SK-N-SH treated with all-trans-retinoic acid at 6 μM for 48 hours (cell line): Measurements from ENCODE around the gene TAX1BP1.

ENCODE experiments used
- ATAC-seq: fragments of 200-7000 bp; cut with Tn5 transposase; 3 replicates; pipeline ENCODE4 v1.9.1; 2020; ENCODE audit warnings: mild to moderate bottlenecking, moderate library complexity
- ARNTL ChIP-seq: fragments of 450-650 bp; formaldehyde crosslinking; IDR thresholded peaks from 2 replicates; pipeline ENCODE4 v1.5.0; 2020; ENCODE audit warnings: low read depth, mild to moderate bottlenecking, moderate library complexity, borderline replicate concordance
- BACH2 ChIP-seq: fragments of 250-450 bp; sonication (Bioruptor Pico); IDR thresholded peaks from 2 replicates; pipeline ENCODE4 v1.9.0; 2021; ENCODE audit warnings: mild to moderate bottlenecking, borderline replicate concordance
- CREB5 ChIP-seq: fragments of 250-450 bp; sonication (Bioruptor Pico); IDR thresholded peaks from 2 replicates; pipeline ENCODE4 v1.5.1; 2020; ENCODE audit warnings: low read depth, mild to moderate bottlenecking, moderate library complexity
- CSDC2 ChIP-seq: fragments of 250-450 bp; sonication (Bioruptor Pico); IDR thresholded peaks from 2 replicates; pipeline ENCODE4 v1.5.0; 2020; ENCODE audit warnings: mild to moderate bottlenecking, moderate library complexity
- ESRRG ChIP-seq: fragments of 250-450 bp; sonication (Bioruptor Pico); IDR thresholded peaks from 2 replicates; pipeline ENCODE4 v1.6.1; 2021; ENCODE audit warnings: mild to moderate bottlenecking
- GLIS3 ChIP-seq: fragments of 250-450 bp; sonication (Bioruptor Pico); IDR thresholded peaks from 2 replicates; pipeline ENCODE4 v1.5.0; 2020; ENCODE audit warnings: mild to moderate bottlenecking, moderate library complexity
- PATZ1 ChIP-seq: fragments of 250-450 bp; sonication (Bioruptor Pico); IDR thresholded peaks from 2 replicates; pipeline ENCODE4 v1.8.0; 2020; ENCODE audit warnings: mild to moderate bottlenecking, moderate library complexity, borderline replicate concordance
- PPARA ChIP-seq: fragments of 250-450 bp; sonication (Bioruptor Pico); IDR thresholded peaks from 2 replicates; pipeline ENCODE4 v1.5.0; 2020; ENCODE audit warnings: mild to moderate bottlenecking, borderline replicate concordance
- RARB ChIP-seq: fragments of 250-450 bp; sonication (Bioruptor Pico); IDR thresholded peaks from 2 replicates; pipeline ENCODE4 v1.8.0; 2021; ENCODE audit warnings: mild to moderate bottlenecking, moderate library complexity
- SNAI2 ChIP-seq: fragments of 250-450 bp; sonication (Bioruptor Pico); IDR thresholded peaks from 2 replicates; pipeline ENCODE4 v1.5.0; 2020; ENCODE audit warnings: mild to moderate bottlenecking, moderate library complexity
- TCF4 ChIP-seq: fragments of 250-450 bp; sonication (Bioruptor Pico); IDR thresholded peaks from 2 replicates; pipeline ENCODE4 v1.8.0; 2021; ENCODE audit warnings: mild to moderate bottlenecking, moderate library complexity, borderline replicate concordance
- TOX ChIP-seq: fragments of 250-450 bp; sonication (Bioruptor Pico); IDR thresholded peaks from 2 replicates; pipeline ENCODE4 v1.8.0; 2021; ENCODE audit warnings: mild to moderate bottlenecking, moderate library complexity, borderline replicate concordance
- ZC3H10 ChIP-seq: fragments of 250-450 bp; sonication (Bioruptor Pico); IDR thresholded peaks from 2 replicates; pipeline ENCODE4 v1.5.1; 2021; ENCODE audit warnings: mild to moderate bottlenecking, moderate library complexity
- ZFP30 ChIP-seq: fragments of 450-650 bp; formaldehyde crosslinking; IDR thresholded peaks from 2 replicates; pipeline ENCODE4 v1.5.0; 2022; ENCODE audit warnings: mild to moderate bottlenecking, moderate library complexity
- ZNF565 ChIP-seq: fragments of 450-650 bp; formaldehyde crosslinking; conservative IDR thresholded peaks from 2 replicates; pipeline ENCODE4 v1.5.0; 2020; ENCODE audit warnings: low read depth, mild to moderate bottlenecking, moderate library complexity
- ZNF70 ChIP-seq: fragments of 450-650 bp; formaldehyde crosslinking; IDR thresholded peaks from 2 replicates; pipeline ENCODE4 v1.5.0; 2020; ENCODE audit warnings: mild to moderate bottlenecking, moderate library complexity
- ZNF8 ChIP-seq: fragments of 450-650 bp; formaldehyde crosslinking; IDR thresholded peaks from 2 replicates; pipeline ENCODE4 v1.5.0; 2020; ENCODE audit warnings: mild to moderate bottlenecking, moderate library complexity
- TF ChIP-seq, protein P1 (sequence below): fragments of 250-450 bp; sonication (Bioruptor Pico); IDR thresholded peaks from 2 replicates; pipeline ENCODE4 v1.5.0; 2020; ENCODE audit warnings: mild to moderate bottlenecking, moderate library complexity
- TF ChIP-seq, protein P2 (sequence below): fragments of 250-450 bp; sonication (Bioruptor Pico); IDR thresholded peaks from 2 replicates; pipeline ENCODE4 v1.5.1; 2021; ENCODE audit warnings: mild to moderate bottlenecking, moderate library complexity
- TF ChIP-seq, protein P3 (sequence below): fragments of 250-450 bp; sonication (Bioruptor Pico); IDR thresholded peaks from 2 replicates; pipeline ENCODE4 v1.8.0; 2021; ENCODE audit warnings: low read depth, mild to moderate bottlenecking, moderate library complexity, borderline replicate concordance

TAX1BP1 gene

DNA sequence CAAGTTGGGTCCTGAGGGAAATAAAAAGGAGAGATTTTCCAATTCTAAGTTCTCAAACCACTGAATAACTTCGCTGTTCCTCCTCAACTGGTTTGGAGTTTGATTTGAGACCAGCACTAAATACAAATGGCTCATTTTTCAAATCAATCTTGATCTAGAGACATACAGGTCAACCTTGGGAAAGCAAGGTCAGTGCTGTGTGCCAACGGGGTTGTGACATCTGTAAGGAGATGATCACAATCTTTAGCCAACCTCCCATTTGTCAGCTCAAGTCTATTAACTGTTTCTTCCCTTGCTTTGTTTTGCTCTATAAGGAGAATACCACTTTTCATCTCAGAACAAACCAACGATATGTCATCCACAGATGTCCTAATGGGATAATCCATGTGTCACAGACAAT lies 131.1 kb downstream of the TAX1BP1 start:
- TF ChIP-seq GLIS3: no peak
- no peak for TF ChIP-seq ZC3H10 (CRISPR knock-in tag)
- TF ChIP-seq, protein P1, sequence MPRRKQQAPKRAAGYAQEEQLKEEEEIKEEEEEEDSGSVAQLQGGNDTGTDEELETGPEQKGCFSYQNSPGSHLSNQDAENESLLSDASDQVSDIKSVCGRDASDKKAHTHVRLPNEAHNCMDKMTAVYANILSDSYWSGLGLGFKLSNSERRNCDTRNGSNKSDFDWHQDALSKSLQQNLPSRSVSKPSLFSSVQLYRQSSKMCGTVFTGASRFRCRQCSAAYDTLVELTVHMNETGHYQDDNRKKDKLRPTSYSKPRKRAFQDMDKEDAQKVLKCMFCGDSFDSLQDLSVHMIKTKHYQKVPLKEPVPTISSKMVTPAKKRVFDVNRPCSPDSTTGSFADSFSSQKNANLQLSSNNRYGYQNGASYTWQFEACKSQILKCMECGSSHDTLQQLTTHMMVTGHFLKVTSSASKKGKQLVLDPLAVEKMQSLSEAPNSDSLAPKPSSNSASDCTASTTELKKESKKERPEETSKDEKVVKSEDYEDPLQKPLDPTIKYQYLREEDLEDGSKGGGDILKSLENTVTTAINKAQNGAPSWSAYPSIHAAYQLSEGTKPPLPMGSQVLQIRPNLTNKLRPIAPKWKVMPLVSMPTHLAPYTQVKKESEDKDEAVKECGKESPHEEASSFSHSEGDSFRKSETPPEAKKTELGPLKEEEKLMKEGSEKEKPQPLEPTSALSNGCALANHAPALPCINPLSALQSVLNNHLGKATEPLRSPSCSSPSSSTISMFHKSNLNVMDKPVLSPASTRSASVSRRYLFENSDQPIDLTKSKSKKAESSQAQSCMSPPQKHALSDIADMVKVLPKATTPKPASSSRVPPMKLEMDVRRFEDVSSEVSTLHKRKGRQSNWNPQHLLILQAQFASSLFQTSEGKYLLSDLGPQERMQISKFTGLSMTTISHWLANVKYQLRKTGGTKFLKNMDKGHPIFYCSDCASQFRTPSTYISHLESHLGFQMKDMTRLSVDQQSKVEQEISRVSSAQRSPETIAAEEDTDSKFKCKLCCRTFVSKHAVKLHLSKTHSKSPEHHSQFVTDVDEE (CRISPR knock-in tag): no peak
- no peak for TF ChIP-seq PPARA (CRISPR knock-in tag)
- TF ChIP-seq TOX (CRISPR knock-in tag): no peak
- TF ChIP-seq PATZ1 (CRISPR knock-in tag): no peak
- no peak for TF ChIP-seq ZFP30
- TF ChIP-seq RARB (CRISPR knock-in tag): no peak
- no peak for TF ChIP-seq ZNF70 (CRISPR knock-in tag)
- TF ChIP-seq, protein P2, sequence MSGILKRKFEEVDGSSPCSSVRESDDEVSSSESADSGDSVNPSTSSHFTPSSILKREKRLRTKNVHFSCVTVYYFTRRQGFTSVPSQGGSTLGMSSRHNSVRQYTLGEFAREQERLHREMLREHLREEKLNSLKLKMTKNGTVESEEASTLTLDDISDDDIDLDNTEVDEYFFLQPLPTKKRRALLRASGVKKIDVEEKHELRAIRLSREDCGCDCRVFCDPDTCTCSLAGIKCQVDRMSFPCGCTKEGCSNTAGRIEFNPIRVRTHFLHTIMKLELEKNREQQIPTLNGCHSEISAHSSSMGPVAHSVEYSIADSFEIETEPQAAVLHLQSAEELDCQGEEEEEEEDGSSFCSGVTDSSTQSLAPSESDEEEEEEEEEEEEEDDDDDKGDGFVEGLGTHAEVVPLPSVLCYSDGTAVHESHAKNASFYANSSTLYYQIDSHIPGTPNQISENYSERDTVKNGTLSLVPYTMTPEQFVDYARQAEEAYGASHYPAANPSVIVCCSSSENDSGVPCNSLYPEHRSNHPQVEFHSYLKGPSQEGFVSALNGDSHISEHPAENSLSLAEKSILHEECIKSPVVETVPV (CRISPR knock-in tag): no peak
- TF ChIP-seq ESRRG (CRISPR knock-in tag): no peak
- no peak for TF ChIP-seq ZNF8 (CRISPR knock-in tag)
- TF ChIP-seq, protein P3, sequence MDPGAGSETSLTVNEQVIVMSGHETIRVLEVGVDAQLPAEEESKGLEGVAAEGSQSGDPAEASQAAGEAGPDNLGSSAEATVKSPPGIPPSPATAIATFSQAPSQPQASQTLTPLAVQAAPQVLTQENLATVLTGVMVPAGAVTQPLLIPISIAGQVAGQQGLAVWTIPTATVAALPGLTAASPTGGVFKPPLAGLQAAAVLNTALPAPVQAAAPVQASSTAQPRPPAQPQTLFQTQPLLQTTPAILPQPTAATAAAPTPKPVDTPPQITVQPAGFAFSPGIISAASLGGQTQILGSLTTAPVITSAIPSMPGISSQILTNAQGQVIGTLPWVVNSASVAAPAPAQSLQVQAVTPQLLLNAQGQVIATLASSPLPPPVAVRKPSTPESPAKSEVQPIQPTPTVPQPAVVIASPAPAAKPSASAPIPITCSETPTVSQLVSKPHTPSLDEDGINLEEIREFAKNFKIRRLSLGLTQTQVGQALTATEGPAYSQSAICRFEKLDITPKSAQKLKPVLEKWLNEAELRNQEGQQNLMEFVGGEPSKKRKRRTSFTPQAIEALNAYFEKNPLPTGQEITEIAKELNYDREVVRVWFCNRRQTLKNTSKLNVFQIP (CRISPR knock-in tag): no peak
- TF ChIP-seq CSDC2 (CRISPR knock-in tag): no peak
- TF ChIP-seq ZNF565 (CRISPR knock-in tag): no peak
- no peak for TF ChIP-seq CREB5
- TF ChIP-seq ARNTL (CRISPR knock-in tag): no peak
- TF ChIP-seq SNAI2 (CRISPR knock-in tag): no peak
- TF ChIP-seq TCF4 (CRISPR knock-in tag): no peak
- TF ChIP-seq, all 23 proteins: peak for 0
- no peak for ATAC-seq

DNA sequence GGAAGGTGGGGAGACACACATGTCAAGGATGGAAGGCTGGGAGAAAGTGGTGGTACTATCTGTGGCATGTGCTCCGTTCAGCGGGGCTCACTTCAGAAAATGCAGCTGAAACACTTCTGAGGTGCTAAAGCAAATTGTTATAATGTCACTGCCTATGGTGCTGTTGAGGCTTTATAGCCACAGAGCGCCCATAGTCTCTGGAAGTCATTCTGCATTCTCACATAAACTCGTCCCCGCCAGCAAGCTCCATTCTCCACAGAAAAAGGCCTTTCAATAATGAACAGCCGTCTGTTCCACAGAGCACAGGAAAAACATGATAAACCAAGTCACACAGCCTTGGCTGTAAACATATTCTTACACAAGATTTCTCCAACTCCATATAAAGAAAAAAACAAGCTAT lies 131.9 kb downstream of the TAX1BP1 start:
- no peak for ATAC-seq
- TF ChIP-seq CSDC2 (CRISPR knock-in tag): no peak

GRCh38 chr7:27872356-27873275 lies 132.7 kb downstream of the TAX1BP1 start:
- no peak for TF ChIP-seq CREB5
- no peak for TF ChIP-seq BACH2
- TF ChIP-seq, all 23 proteins: peak for 0
- ATAC-seq: no peak
